GM18517 (cell line): ENCODE results near the gene ZNG1A.
"Not testable (repeated sequence)": the region's sequence is repeated elsewhere in the genome, so short reads cannot be mapped to it uniquely, and the experiment has no call there.

Experiments
- ATAC-seq: cut with Tn5 transposase; IDR thresholded peaks from one replicate; pipeline ENCODE4 v1.9.1; 2021; ENCODE audit warnings: mild to moderate bottlenecking, moderate library complexity; ENCODE audit not compliant: unreplicated experiment

ZNG1A gene

DNA sequence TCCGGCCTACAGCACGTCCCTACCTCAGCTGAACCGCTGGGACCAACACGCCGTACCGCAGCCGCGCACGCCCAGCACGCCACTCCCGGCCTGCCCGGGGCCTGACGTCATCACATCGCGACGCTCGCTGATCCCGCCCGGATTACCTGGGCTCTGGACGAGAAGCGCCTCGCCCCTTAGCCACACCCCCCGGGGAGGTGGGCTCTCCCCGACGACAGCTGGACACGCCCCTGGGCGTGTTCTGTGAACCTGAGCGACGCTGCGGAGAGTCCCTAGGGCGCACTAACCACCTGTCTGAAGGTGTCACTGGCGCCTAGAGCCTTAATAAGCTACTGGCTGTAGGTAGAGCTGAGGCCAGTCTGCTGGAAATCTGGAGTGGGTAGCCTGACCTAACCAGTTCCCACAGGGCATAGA lies at the start of gene ZNG1A:
Gene ZNG1A (minus strand): TSS at position 87 of the 414 bp plus-strand sequence. CDS start 87 bp downstream, outside the sequence.
- ATAC-seq = not testable (repeated sequence)

DNA sequence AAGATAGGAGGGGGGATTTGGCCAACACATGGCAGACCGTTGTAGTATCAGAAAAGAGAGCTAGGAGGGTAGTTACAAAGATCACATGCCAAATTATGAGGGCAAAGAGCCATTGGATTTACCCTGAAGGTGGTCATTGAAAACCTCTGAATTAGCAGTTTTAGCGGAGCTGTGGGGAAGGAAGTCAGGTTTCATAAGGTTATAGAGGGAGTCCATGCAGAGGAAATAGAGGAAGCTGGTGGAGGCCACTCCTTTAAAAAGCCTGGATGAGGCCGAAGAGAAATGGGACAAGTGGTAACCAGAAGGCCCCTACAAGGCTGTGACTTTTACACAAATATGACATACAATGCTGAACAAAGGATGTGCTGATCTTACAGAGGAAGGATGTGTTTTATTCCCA lies 49.0 kb upstream of the ZNG1A start:
- ATAC-seq = no peak

DNA sequence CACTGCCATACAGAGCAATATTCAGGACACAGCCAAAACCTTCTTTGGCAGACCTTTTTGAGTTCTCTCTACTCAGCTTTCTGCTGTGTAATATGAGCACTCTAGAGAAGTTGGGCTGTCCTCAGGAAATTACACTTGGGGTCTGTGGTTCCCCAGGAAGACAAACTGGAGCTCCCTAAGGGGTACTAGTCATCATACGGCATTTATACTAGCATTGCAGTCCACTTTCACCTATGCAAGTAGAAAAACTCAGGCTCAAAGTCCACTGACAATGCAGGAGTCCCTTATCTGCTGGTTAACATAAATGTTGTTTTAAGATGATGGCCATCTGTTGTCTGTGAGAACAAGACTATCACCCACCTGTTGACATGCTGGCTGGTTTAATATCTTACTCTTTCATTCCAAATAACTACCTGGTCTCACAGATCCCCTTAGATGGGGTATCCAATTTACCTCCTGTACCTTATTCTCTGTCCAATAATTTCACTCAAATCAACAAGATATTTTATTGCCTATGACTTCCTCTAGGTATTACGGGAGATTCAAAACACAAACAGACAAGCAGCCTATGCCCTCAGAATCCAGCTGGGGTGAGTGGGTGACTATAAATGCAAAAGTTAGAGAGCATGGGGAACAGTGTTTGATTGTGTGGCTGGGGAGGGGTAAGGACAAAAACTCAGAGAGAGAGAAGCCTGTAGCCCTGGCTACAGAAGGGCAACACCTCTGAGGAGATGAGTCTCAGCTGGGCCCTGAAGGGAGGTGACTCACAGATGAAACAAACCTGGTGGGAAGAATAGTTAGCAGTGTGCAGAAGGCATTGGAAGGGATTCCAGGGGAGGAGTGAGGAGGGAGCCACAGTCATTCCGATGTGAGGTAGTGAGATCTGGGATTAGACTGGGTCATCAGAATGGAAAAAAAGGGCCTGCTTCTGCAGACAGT lies 46.0 kb upstream of the ZNG1A start:
- no peak for ATAC-seq

DNA sequence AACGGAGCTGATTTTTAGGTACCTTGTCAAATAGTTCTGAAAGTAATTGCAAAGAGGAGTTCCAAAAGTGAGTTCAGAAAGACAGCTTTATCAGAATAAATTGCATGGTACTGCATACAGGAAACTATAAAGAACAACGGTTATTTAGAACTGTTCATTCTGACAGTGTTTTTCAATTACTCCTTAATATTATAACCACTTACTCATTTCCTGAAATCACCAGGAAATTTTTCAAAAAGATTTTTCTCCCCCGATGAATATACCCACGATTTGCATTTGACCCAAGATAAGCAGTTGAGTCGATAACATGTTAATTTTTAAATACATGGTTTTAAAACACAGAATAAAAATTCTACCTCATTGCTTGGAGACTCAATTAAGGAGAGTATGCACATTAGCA lies 45.2 kb upstream of the ZNG1A start:
- ATAC-seq = no peak

DNA sequence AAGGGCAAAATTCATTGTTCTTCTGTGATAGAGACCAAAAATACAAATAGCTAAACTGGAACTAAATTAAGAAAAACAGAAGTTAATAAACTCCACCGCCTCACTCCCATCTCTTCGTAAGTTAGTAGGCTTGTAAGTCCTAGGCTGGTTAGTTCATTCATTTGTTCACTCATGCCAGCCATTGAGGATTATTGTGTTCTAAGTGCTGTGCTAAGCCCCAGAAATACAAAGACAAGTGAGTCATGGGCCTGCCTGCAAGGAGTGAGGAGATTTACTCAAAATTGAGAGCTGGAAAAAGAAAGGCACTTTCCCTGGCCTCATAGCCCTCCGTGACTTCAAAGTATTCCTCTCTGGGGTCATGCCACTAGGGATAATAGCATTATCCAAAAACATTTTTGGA lies 44.3 kb upstream of the ZNG1A start:
- no peak for ATAC-seq

DNA sequence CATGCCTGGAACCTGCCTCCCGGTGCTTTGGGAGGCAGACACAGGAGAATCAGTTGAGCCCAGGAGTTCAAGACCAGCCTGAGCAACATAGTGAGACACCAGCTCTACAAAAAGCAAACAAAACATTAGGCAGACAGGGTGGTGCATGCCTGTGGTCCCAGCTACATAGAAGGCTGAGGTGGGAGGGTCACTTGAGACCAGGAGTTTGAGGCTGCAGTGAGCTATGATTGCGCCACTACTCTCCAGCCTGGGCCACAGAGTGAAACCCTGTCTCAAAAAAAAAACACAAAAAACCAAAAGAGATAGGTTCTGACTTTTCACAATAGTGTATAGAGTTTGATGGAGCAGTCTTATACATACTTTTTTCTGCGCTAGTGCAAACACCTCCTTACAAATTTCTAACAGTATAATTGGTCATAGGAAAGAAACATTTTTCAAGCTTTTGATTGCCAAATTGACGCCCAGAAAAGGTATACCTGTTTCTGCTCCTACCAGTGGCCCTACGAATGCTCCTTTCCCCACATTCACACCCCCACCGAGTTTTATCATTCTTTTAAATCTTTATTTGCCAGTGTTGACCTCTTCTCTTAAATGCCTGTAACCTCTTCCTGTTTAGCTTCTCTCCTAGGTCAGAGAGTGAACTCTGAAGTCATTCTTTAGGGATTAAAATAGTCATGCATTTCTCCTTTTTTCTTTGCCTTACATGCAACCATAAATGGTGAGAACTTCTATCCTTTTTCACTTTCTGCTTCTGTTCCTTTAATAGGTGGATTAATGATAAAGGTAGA lies 43.3 kb upstream of the ZNG1A start:
- ATAC-seq = no peak

DNA sequence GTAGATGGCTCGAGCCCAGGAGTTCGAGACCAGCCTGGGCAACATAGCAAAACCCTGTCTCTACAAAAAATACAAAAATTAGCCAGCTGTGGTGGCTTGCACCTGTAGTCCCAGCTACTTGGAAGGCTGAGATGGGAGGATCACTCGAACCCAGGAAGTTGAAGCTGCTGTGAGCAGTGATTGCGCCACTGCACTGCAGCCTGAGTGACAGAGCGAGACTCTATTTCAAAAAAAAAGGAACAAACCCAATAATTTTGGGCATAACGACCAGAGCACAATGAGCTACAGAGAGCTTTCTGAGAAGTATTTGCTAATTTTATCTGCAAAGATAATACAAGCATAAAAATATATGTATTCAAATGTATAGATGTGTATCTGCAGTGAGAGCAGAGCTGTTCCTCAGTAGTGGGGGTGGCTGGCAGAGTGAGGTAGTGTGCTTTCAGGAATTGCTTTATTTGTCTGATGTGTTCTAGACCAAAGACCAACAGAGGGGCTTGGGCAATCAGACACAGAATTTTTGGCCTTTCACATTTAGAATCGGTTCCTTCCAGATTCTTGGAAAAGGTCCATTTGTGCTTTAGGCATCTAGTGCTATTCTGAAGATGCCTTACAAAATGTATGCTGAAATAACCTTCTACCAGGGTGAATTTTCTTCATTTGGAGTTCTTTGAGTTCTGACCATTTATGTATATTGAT lies 41.0 kb upstream of the ZNG1A start:
- no peak for ATAC-seq

DNA sequence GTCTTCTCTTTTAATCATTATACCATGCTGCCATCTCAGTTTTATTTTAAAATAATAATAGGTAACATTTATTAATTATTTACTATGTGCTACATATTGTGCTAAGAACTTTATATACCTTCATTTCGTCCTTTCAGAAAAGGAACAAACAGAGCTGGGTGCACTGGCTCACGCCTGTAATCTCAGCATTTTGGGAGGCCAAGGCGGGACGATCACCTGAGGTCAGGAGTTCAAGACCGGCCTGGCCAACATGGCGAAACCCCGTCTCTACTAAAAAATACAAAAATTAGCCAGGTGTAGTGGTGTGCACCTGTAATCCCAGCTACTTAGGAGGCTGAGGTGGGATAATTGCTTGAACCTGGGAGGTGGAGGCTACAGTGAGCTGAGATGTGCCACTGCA lies 40.2 kb upstream of the ZNG1A start:
- not testable (repeated sequence) for ATAC-seq

DNA sequence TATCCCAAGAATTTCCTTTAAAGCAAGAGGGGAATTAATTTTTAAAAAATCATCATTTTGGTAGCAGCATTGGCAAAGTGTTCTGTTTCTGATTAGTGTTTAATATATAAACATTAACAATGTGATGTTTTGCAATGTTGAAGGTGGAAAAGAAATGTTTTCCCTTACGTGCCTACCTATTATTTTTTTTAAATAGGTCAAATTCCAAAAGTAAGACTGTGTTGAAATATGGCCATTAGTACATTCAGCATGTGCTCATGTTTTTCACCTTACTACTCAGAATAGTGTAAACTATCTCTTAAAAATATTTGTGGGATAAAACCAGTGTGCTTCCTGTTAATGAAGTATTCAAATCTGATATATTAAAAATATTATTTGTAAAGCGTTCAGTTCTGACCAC lies 39.1 kb upstream of the ZNG1A start:
- no peak for ATAC-seq

DNA sequence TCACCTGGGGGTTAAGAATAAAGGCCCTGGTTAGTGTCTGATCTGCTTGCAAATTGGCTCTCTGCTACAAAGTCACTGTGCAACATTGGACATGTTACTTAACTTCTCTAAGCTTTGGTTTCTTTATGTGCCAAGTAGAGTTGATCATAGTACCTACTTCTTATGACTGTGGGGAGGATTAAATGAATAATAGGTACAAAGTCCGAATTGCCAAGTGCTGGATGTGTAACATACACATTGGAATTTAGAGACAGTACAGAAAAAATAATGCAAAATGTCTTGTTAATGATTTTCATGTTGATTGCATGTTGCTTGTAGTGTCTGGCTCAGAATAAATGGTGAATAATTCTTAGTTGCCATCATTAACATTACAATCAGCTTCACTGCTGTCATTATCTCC lies 38.0 kb upstream of the ZNG1A start:
- ATAC-seq = no peak

DNA sequence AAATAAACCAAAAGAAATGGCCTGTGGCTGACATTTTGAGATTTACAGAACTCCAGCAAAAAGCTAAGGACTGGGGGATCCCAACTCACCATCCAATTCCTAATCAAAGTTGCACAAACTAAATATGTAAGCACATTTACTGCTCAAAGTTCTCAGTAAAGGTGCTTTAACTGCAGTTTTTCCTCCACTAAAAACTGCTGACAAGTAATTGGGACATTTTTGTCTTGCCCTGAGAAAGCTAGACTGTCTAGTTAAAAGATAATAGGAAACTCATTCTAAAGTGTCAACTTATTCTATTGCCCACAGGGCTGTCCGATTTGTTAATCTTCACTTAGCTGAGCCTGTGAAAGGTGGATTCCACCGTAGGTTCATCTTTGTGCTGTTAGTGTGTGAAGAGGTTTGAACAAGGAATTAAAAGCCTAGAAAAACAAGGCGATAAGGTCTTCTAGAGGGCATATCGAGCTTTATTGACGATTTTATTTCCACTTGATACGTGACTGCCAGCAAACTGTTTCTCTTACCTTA lies 36.8 kb upstream of the ZNG1A start:
- no peak for ATAC-seq

DNA sequence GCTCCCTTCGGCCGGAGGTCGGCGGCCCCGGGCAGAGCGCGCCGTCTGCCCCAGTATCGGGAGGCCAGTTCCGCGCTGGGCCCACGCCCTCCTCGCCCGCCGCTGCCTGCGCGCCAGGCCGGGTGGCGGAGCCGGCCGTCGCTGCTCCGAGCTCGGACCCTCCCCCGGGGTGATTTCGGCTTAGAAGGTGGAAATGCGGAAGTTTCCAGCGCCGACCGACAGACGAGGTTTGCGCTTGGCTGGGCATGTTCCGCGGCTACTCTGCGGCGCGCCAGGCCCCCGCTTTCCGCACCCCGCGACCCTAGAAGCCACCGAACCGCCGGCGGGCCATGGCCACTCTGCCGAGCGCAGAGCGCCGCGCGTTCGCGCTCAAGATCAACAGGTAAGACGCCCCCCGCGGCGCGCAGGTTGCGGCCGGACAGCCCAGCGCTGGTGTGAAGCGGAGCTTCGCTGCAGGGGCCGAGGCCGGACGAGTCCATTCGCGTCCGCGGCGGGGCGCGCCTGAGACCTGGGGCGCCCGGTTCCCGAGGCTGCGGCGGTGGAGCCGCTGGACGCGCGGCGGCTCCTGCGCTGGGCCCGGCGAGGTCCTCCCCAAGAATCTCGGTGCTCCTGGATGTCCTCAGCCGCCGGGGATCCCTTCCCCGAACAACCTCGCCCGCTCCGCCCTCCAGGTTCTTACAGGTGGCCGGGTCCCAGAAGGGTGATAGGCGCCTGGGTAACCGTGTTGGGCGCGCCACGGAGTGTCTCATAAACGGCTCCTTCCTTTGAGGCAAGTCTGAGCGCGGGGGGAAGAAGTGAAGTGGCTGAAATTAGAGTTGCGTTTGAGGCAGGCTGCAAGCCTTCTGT lies 36.0 kb upstream of the ZNG1A start, which contains the start of gene DOCK8:
Gene DOCK8 (plus strand): TSS at position 218 of the 846 bp plus-strand sequence. CDS start 112 bp downstream, at position 330.
- peak; percentile 72 for ATAC-seq

DNA sequence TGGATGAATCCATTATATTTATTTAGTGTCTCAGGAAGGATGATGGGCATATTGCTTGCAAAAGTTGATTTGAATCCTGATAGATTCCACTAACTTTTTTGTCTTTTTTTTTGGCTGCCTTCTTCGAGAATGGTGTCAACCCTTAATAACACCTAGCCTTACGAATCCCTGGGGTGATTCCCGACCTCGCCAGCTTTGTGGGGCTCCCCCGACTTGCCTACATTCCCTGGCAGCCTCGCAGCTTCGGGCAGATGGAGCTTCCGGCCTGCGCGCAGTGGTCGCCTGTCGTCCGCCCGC lies 35.4 kb upstream of the ZNG1A start:
- ATAC-seq = no peak

DNA sequence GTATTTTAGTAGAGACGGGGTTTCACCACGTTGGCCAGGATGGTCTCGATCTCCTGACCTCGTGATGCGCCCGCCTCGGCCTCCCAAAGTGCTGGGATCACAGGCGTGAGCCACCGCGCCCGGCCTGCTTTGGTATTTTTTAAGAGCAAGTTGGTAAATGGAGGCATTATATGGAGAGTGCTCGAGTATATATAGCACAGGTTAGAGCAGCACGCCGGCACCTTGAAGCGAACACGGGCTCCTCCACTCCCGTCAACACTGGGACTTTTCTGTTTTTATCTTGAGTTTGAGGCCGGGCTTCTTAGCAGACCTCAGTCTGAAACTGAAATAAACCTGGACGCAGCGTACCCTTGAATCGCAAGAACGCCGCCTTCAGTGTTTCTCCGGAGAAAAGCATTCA lies 35.0 kb upstream of the ZNG1A start:
- ATAC-seq = not testable (repeated sequence)

DNA sequence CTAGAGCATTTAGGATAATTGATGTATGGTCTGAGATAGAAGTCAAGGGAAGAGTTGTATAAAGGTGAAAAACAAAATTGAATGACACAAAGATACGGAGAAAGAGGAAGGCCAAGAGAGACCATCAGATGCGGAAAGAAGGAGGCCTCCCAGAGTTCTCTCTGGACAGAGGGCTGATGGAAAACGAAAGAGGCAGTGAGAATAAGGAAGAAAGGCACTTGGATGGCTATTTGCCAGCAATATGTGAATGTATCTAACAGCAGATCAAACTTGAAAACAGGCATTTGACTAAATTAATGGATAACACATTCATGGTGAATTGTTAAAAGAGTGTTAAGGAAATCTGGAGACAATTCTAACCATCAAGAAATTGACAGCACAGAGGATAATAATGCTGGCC lies 33.4 kb upstream of the ZNG1A start:
- no peak for ATAC-seq

DNA sequence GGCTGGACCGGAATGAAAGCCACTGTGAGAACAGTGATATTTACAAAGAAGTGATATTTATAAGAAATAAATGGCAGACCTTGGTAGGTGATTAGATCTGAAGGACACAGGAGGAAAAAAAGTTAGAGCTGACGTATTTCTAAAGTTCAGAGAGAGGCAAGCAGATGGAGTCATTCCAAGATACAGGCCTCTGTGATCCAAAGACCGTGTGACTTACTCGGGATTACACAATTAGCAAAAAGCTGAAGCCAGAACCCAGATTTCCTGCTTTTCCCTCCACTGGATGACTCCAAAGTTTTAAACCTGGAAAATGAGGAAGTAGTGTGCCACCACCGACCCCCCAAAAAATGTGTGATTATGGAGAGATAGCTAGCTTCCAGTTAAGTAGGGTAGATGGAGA lies 32.7 kb upstream of the ZNG1A start:
- ATAC-seq = no peak

DNA sequence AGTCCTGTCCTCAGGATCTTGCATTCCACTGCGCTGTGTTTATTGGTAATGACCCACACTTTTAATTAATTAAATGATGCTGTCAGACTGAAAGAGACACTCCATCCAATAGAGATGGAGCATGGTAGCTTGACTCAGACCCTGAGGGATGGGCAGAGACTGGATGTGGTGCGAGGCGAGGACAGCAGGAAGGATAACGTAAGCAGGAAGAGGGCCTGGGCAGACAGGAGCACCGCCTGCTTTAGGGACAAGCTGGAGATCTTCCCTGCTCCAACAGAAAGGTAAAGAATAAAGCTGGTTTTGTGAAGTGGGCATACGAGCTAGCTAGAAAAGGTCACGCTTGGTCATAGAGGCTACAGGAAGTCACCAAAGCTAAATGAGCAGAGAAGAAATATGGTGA lies 32.2 kb upstream of the ZNG1A start:
- no peak for ATAC-seq

DNA sequence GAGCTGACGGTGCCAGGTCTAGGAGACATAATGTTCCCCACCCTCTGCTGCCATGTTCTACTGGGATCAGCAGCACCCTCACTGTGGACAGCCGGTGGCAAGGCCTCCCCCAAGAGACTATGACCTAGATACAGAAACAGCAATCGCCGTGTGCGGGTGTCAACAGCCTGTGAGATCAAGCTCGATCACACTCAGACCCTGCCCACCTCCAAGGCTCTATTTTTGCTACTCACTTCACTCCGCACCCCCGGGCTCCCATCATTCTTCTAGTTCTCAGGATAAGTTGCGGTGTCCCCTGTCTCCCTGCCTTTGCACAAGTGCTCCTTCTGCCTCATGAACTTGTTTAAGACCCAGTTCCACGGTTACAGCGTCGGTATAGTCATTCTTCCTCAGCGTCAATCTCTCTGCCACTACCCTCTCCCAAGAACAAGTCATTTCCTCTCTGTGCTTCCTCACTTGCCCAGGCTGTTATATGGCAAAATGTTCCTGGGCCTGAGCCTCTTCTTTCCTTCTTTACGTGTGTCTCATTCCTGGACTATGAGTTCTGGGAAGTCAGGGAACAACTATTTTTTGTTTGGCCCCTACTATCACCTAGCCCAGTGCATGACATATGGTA lies 30.4 kb upstream of the ZNG1A start:
- no peak for ATAC-seq

DNA sequence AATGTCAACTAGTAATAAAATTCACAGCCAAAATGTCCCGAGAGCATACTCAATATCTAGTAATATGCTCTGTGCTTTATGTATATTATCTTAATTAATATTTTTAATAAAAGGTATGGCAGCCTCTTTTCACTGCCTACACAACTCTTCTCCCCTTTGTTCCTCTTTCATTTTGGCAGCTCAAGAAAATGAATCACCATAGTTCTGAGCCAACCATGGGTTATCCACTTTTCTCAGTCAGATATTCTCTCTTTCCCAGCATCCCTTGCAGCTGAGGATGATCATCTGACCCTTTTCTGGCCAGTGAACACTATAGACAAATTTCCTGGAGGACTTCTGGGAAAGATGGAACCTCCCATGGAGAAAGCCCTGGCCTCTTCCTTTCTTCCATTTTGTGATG lies 27.6 kb upstream of the ZNG1A start:
- ATAC-seq = no peak

DNA sequence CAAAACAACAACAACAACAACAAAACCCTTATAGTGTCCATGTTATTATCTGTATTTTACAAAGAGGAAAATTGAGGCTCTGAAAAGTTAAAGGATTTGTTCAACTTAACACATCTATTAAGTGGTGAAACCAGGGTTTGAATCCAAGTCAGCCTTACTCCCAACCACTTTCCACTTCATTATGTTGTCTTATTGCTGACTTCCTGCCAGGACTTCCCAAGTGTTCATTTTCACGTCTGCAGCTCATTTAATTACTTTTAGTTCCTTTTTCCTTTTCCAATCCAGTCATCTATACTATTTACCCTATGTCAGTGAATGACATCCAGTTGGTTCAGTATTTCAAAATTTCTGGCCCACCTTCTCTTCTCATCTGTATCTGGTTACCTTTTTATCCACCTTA lies 20.7 kb upstream of the ZNG1A start:
- not testable (repeated sequence) for ATAC-seq
